Endodermal cell (in vitro differentiated cells): Measurements from ENCODE around the gene XYLT1. TPM values are rescaled to one million over a fixed set of nuclear protein-coding genes. Genes with fewer than 3 reads are reported as not detected.

Experiments used
- DNase-seq: peaks from one replicate; pipeline ENCODE4 v3.0.0-alpha.2; 2017
- H3K27ac ChIP-seq: 2 replicates; pipeline ENCODE4 v1.5.1; 2013; ENCODE audit warnings: mild to moderate bottlenecking, low read depth, low read length, moderate library complexity
- H3K27me3 ChIP-seq: 2 replicates; pipeline ENCODE4 v1.6.1; 2013; ENCODE audit warnings: mild to moderate bottlenecking, low read length, moderate library complexity; ENCODE audit not compliant: insufficient read depth, control insufficient read depth, poor library complexity, severe bottlenecking
- H3K36me3 ChIP-seq: 2 replicates; pipeline ENCODE4 v1.7.0; 2013; ENCODE audit warnings: mild to moderate bottlenecking, low read length, moderate library complexity; ENCODE audit not compliant: control insufficient read depth, insufficient read depth
- H3K4me1 ChIP-seq: one replicate; pipeline ENCODE4 v1.7.0; 2013; ENCODE audit warnings: low read length; ENCODE audit not compliant: control insufficient read depth, insufficient read depth
- H3K4me3 ChIP-seq: 2 replicates; pipeline ENCODE4 v1.5.1; 2013; ENCODE audit warnings: mild to moderate bottlenecking, low read length, moderate library complexity
- H3K9ac ChIP-seq: 2 replicates; pipeline ENCODE4 v1.6.1; 2013; ENCODE audit warnings: mild to moderate bottlenecking, low read length, moderate library complexity; ENCODE audit not compliant: poor library complexity, severe bottlenecking; ENCODE audit errors: extremely low read depth
- H3K9me3 ChIP-seq: 2 replicates; pipeline ENCODE4 v1.6.1; 2013; ENCODE audit warnings: mild to moderate bottlenecking, low read length, moderate library complexity; ENCODE audit not compliant: control insufficient read depth
- H3K27ac Mint-ChIP-seq: 2 replicates; pipeline ENCODE4 v1.8.0; 2020; ENCODE audit warnings: mixed read lengths
- H3K27me3 Mint-ChIP-seq: 2 replicates; pipeline ENCODE4 v1.8.0; 2021; ENCODE audit warnings: mild to moderate bottlenecking, mixed read lengths; ENCODE audit not compliant: insufficient read depth
- H3K36me3 Mint-ChIP-seq: 2 replicates; pipeline ENCODE4 v1.8.0; 2020; ENCODE audit warnings: low read depth, mixed read lengths
- H3K4me1 Mint-ChIP-seq: 2 replicates; pipeline ENCODE4 v1.8.0; 2020; ENCODE audit warnings: mixed read lengths
- H3K4me3 Mint-ChIP-seq: 2 replicates; pipeline ENCODE4 v1.8.0; 2020; ENCODE audit warnings: mild to moderate bottlenecking, moderate library complexity, mixed read lengths
- H3K9me3 Mint-ChIP-seq: 2 replicates; pipeline ENCODE4 v1.8.0; 2020; ENCODE audit warnings: mild to moderate bottlenecking, mixed read lengths
- WGBS, 2 experiments: methylation state at CpG; one replicate each; pipeline versions ENCODE4 v1.1.5 to v1.1.7; 2013; ENCODE audit warnings: missing lambda C conversion rate in 2 of 2, mixed read lengths in 1 of 2; ENCODE audit not compliant: insufficient coverage in 1 of 2, insufficient read length in 1 of 2; 5-methylcytosine and 5-hydroxymethylcytosine counted together
- total RNA-seq, 2 donors: library from RNA; stranded (reverse); fragmentation: NEBNext Ultra II Directional in 1 of 2; extraction: Animal tissue kit (Norgen Biotek cat#: 25700) in 1 of 2; gene quantifications; 2 replicates in 1 of 2; 3 replicates in 1 of 2; pipeline ENCODE4 v1.2.1, GENCODE V29; 2021
- TF ChIP-seq, protein P1 (sequence below): fragments of 200-600 bp; sonication (generic); conservative IDR thresholded peaks from 2 replicates; pipeline ENCODE4 v1.5.0; 2021; ENCODE audit warnings: antibody characterized with exemption, mild to moderate bottlenecking

The XYLT1 gene
- total RNA-seq, 2 donors from 2014 or later: 26.8 to 28.5 TPM

DNA sequence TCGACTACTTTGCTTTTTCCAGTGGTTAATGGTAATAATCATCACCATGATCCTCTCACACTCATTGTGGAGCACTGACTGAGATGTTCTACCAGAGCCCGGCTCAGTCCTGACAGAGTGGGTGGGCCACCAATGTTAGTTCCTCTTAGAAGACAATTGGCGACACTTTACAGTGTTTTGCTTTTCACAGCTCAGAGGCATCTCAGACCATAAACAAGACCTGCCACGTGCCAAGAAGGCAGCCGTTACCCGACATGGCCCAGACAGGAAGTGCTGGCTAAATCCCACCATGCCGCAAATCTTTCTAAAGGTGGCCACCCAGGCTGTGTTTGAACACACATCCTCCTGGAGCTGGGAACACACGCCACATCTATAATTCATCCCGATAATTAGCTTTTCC, 103.7 kb downstream of the XYLT1 start:
- H3K27ac Mint-ChIP-seq: no peak overlapping the region
- no peaks in the 10 kb centered on the region for H3K9me3 Mint-ChIP-seq
- no peaks in the 10 kb centered on the region for H3K36me3 ChIP-seq
- peaks cover 3% of the 10 kb centered on the region for H3K4me1 ChIP-seq
- no peak overlapping the region for H3K27ac ChIP-seq
- H3K9ac ChIP-seq: no peak overlapping the region
- 89 to 94% methylated on average over 8 to 9 of the region's 9 CpGs for WGBS, 2 experiments
- no peak overlapping the region for H3K4me3 ChIP-seq
- H3K27me3 ChIP-seq: no peaks in the 10 kb centered on the region
- H3K9me3 ChIP-seq: no peaks in the 10 kb centered on the region
- no peak overlapping the region for H3K4me3 Mint-ChIP-seq
- DNase-seq: no peak
- peaks cover 61% of the 10 kb centered on the region for H3K4me1 Mint-ChIP-seq
- no peaks in the 10 kb centered on the region for H3K27me3 Mint-ChIP-seq
- H3K36me3 Mint-ChIP-seq: no peaks in the 10 kb centered on the region
- TF ChIP-seq, protein P1, sequence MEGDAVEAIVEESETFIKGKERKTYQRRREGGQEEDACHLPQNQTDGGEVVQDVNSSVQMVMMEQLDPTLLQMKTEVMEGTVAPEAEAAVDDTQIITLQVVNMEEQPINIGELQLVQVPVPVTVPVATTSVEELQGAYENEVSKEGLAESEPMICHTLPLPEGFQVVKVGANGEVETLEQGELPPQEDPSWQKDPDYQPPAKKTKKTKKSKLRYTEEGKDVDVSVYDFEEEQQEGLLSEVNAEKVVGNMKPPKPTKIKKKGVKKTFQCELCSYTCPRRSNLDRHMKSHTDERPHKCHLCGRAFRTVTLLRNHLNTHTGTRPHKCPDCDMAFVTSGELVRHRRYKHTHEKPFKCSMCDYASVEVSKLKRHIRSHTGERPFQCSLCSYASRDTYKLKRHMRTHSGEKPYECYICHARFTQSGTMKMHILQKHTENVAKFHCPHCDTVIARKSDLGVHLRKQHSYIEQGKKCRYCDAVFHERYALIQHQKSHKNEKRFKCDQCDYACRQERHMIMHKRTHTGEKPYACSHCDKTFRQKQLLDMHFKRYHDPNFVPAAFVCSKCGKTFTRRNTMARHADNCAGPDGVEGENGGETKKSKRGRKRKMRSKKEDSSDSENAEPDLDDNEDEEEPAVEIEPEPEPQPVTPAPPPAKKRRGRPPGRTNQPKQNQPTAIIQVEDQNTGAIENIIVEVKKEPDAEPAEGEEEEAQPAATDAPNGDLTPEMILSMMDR: no peak

DNA sequence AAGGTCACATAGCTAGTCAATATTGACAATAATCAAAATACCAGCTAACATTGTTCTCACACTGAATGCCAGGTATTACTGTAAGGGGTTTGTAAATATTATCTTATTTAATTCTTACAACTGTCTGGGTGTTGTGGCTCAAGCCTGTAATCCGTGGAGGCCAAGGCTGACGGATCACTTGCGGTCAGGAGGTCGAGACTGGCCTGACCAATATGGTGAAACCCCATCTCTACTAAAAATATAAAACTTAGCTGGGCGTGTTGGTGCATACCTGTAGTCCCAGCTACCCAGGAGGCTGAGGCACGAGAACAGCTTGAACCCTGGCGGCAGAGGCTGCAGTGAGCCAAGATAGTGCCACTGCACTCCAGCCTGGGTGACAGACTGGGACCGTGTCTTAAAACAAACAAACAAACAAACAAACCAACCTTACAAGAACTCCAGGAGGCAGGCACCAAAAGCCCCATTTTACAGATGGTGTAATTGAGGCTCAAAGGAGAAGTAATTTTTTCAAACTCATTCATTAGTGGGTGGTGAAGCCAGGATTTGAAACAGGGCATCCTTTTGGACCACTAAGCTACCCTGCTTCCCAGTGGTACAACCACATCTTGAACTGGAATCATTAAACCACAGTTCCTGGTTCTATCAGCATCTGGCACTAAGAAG, 104.3 kb downstream of the XYLT1 start:
- no peak overlapping the region for H3K27ac Mint-ChIP-seq
- H3K9ac ChIP-seq: no peak overlapping the region
- no peaks in the 10 kb centered on the region for H3K9me3 Mint-ChIP-seq
- no peaks in the 10 kb centered on the region for H3K27me3 Mint-ChIP-seq
- H3K9me3 ChIP-seq: no peaks in the 10 kb centered on the region
- 95% methylated on average over 8 of the region's 8 CpGs; no CpG with 5 or more reads in 1 of the 2 experiments for WGBS, 2 experiments
- TF ChIP-seq, protein P1: no peak
- H3K36me3 ChIP-seq: no peaks in the 10 kb centered on the region
- no peaks in the 10 kb centered on the region for H3K27me3 ChIP-seq
- H3K4me1 ChIP-seq: peaks cover 3% of the 10 kb centered on the region
- no peak overlapping the region for H3K27ac ChIP-seq
- H3K4me3 Mint-ChIP-seq: no peak overlapping the region
- H3K36me3 Mint-ChIP-seq: no peaks in the 10 kb centered on the region
- no peak overlapping the region for H3K4me3 ChIP-seq
- DNase-seq: no peak
- peaks cover 62% of the 10 kb centered on the region for H3K4me1 Mint-ChIP-seq

DNA sequence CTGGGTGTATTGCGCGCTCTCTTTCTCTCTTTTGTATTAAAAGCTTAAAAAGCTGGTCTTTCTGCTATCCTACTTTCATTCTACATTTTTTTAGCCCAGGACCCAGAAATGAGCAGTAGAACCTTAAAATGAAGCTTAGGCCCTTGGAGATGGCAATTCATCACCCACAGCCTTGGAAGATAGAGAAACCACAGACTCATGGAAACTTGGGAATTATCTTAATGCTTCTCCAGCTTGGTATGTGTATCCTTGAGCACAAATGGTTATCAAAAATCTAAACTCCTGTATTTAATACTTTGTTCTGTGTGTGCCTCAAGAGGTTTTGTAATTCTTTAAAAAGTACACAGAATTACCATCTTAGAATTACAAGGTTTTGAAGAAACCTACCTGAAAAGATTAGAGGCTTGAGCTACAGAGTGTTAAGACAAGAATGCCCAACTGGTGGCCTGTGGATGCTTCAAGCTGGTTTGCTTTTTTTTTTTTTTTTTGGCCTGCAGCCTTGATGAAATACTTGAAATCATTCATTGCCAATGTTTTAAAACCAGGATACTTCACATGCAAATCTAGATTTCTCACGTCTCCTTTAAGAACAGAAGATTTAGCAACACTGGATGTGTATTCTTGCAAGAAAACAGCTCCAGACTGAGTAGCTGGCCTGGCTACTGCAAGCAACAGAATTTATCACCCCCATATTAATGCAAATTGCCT, 105.0 kb downstream of the XYLT1 start:
- Histone ChIP-seq H3K27ac (no peak overlapping the region), H3K9ac (no peak overlapping the region), H3K9me3 (no peaks in the 10 kb centered on the region), H3K4me3 (no peak overlapping the region), H3K27me3 (no peaks in the 10 kb centered on the region), H3K36me3 (no peaks in the 10 kb centered on the region), H3K4me1 (peaks cover 3% of the 10 kb centered on the region)
- no peaks in the 10 kb centered on the region for H3K36me3 Mint-ChIP-seq
- H3K27ac Mint-ChIP-seq: no peak overlapping the region
- H3K4me1 Mint-ChIP-seq: peaks cover 59% of the 10 kb centered on the region
- no peak for DNase-seq
- H3K27me3 Mint-ChIP-seq: no peaks in the 10 kb centered on the region
- H3K9me3 Mint-ChIP-seq: no peaks in the 10 kb centered on the region
- WGBS, 2 experiments: 87 to 96% methylated on average over 3 of the region's 3 CpGs
- no peak overlapping the region for H3K4me3 Mint-ChIP-seq
- TF ChIP-seq, protein P1: no peak
